Ovary (tissue), 9 donors: ENCODE measurements around the gene PALB2. TPM values are rescaled to one million over a fixed set of nuclear protein-coding genes. Genes with fewer than 3 reads are reported as not detected.
"Not testable (repeated sequence)": the region's sequence is repeated elsewhere in the genome, so short reads cannot be mapped to it uniquely, and the experiment has no call there.

Experiments
- DNase-seq, 5 donors: peaks; one replicate each; pipeline ENCODE4 v3.0.0-alpha.2; 2019 to 2020
- H3K27ac ChIP-seq, 2 donors: fragments of 200-600 bp; one replicate each; pipeline versions ENCODE4 v1.5.1 to v1.8.0; 2019 to 2022
- H3K27me3 ChIP-seq: fragments of 200-600 bp; one replicate; pipeline ENCODE4 v1.8.0; 2022
- H3K36me3 ChIP-seq: fragments of 200-600 bp; sonication (generic); one replicate; pipeline ENCODE4 v1.5.1; 2019
- H3K4me1 ChIP-seq: one replicate; pipeline ENCODE4 v1.8.1; 2013; ENCODE audit warnings: mild to moderate bottlenecking, moderate library complexity; ENCODE audit not compliant: insufficient read depth
- H3K4me3 ChIP-seq: fragments of 200-600 bp; sonication (generic); one replicate; pipeline ENCODE4 v1.5.1; 2017
- H3K9me3 ChIP-seq, 2 donors: fragments of 200-600 bp in 1 of 2; sonication (generic) in 1 of 2; one replicate each; pipeline versions ENCODE4 v1.5.1 to v1.8.1; 2013 to 2019; ENCODE audit warnings: mild to moderate bottlenecking in 1 of 2, moderate library complexity in 1 of 2
- CTCF ChIP-seq, 3 donors: fragments of 450-650 bp in 2 of 3; fragments of 200-600 bp in 1 of 3; IDR thresholded peaks; one replicate each; pipeline versions ENCODE4 v1.5.1 to v1.8.0; 2016 to 2022; ENCODE audit warnings: antibody characterized with exemption in 3 of 3, mild to moderate bottlenecking in 1 of 3
- EP300 ChIP-seq: sonication (generic); formaldehyde crosslinking; IDR thresholded peaks from one replicate; pipeline ENCODE4 v1.6.1; 2017; ENCODE audit warnings: antibody characterized with exemption
- POLR2A ChIP-seq: fragments of 450-650 bp; IDR thresholded peaks from one replicate; pipeline ENCODE4 v1.6.1; 2017; ENCODE audit warnings: antibody characterized with exemption, mild to moderate bottlenecking, moderate library complexity
- WGBS, 3 donors: extraction: QIAGEN DNeasy Blood & Tissue Kit in 1 of 3; methylation state at CpG; one replicate each; pipeline versions ENCODE4 v1.1.5 to v1.1.7; 2013 to 2017; 5-methylcytosine and 5-hydroxymethylcytosine counted together
- intact Hi-C, 4 donors: fragments of 100-400 bp; cut with DNase I; formaldehyde crosslinking; loops; one replicate each; pipeline versions ENCODE4 v1.11.0 to v1.15.1; 2022 to 2023
- polyA plus RNA-seq, 2 donors: library from polyadenylated mRNA; stranded (reverse); fragments of 200-250 nt in 1 of 2; fragments of 350-450 nt in 1 of 2; fragmentation: Illumina TruSeq in 1 of 2; extraction: RNeasy Lipid Tissue Mini Kit (QIAGEN cat#74804) in 1 of 2; gene quantifications; one replicate each; pipeline ENCODE4 v1.2.3, GENCODE V29; 2013 to 2014
- total RNA-seq, 7 donors: library from RNA; depleted of rRNA in 2 of 7; stranded (reverse); fragments of >200 nt in 2 of 7; fragmentation: NEBNext Ultra II Directional in 3 of 7; extraction: Animal tissue kit (Norgen Biotek cat#: 25700) in 3 of 7; gene quantifications; one replicate each; pipeline versions ENCODE4 v1.1.0 to v1.2.4, GENCODE V29; 2016 to 2023
- donor health status: DM: no; HTN: no; CAD: no; lungs with moderate emphysema.
- donor health status: DM: no; HTN: no; CAD: no.
- donor health status: Bipolar disorder and iron deficiency.
- donor health status: DM: yes; HTN: yes; CAD: no.
- donor health status: DM: no; HTN: no; CAD: no.
- donor health status: DM: yes; HTN: yes; CAD: no.

Gene PALB2
- total and polyA plus RNA-seq, 9 donors = 6.1 to 13.7 (median 9.9) TPM

- Histone ChIP-seq H3K4me1 (no peaks in the 10 kb centered on the region), H3K9me3 (no peaks in the 10 kb centered on the region), H3K4me3 (no peak overlapping the region), H3K36me3 (no peaks in the 10 kb centered on the region), H3K27me3 (no peaks in the 10 kb centered on the region), H3K27ac (no peak overlapping the region)
- WGBS, 3 donors = 80 to 90% (median 88%) methylated on average over 13 to 14 of the region's 14 CpGs
- intact Hi-C loops = no loop called here
- DNase-seq = no peak
- TF ChIP-seq POLR2A (no peak), CTCF (IDR thresholded peaks at IDR 0.05) (no peak)
Observed at GRCh38 chr16:23584186-23585076, 56.7 kb downstream of the PALB2 start.

GRCh38 chr16:23583271-23583670 is 57.8 kb downstream of the PALB2 start:
- DNase-seq, H3K27me3 ChIP-seq, H3K4me1 ChIP-seq, H3K27ac ChIP-seq, H3K36me3 ChIP-seq, intact Hi-C loops, H3K9me3 ChIP-seq, H3K4me3 ChIP-seq: not testable (repeated sequence)
- 91 to 94% (median 93%) methylated on average over 16 to 29 of the region's 30 CpGs for WGBS, 3 donors

GRCh38 chr16:23581764-23582163 is 59.3 kb downstream of the PALB2 start:
- Histone ChIP-seq H3K36me3 (no peaks in the 10 kb centered on the region), H3K27ac (no peak overlapping the region), H3K4me3 (no peak overlapping the region), H3K4me1 (no peaks in the 10 kb centered on the region), H3K27me3 (no peaks in the 10 kb centered on the region), H3K9me3 (no peaks in the 10 kb centered on the region)
- intact Hi-C loops = no loop called here
- TF ChIP-seq POLR2A (no peak), CTCF (IDR thresholded peaks at IDR 0.05) (no peak), EP300 (no peak)
- no peak for DNase-seq

GRCh38 chr16:23580391-23580790 is 60.7 kb downstream of the PALB2 start:
- Histone ChIP-seq H3K27ac (no peak overlapping the region), H3K4me1 (no peaks in the 10 kb centered on the region), H3K36me3 (no peaks in the 10 kb centered on the region), H3K27me3 (no peaks in the 10 kb centered on the region), H3K9me3 (no peaks in the 10 kb centered on the region), H3K4me3 (no peak overlapping the region)
- intact Hi-C loops = no loop called here
- TF ChIP-seq POLR2A (no peak), CTCF (IDR thresholded peaks at IDR 0.05) (no peak), EP300 (no peak)
- no peak for DNase-seq

GRCh38 chr16:23579371-23579770 is 61.7 kb downstream of the PALB2 start:
- no peak overlapping the region for H3K27ac ChIP-seq
- no peaks in the 10 kb centered on the region for H3K9me3 ChIP-seq
- DNase-seq = no peak
- TF ChIP-seq CTCF (IDR thresholded peaks at IDR 0.05) (no peak), POLR2A (no peak), EP300 (no peak)
- 93 to 97% (median 95%) methylated on average over 4 of the region's 4 CpGs for WGBS, 3 donors
- H3K36me3 ChIP-seq = no peaks in the 10 kb centered on the region
- H3K27me3 ChIP-seq = no peaks in the 10 kb centered on the region
- H3K4me1 ChIP-seq = no peaks in the 10 kb centered on the region
- H3K4me3 ChIP-seq = no peak overlapping the region
- intact Hi-C loops = no loop called here
